Measurements from ENCODE around the gene KSR1.

- TF ChIP-seq CTCF (IDR thresholded peaks at IDR 0.05) = no peak
- no peak for TF ChIP-seq POLR2A (IDR thresholded peaks at IDR 0.05)
These were observed 139.0 kb downstream of the KSR1 start for GRCh38 chr17:27595208-27595607.
